ENCODE data around the gene ST6GALNAC3.

DNA sequence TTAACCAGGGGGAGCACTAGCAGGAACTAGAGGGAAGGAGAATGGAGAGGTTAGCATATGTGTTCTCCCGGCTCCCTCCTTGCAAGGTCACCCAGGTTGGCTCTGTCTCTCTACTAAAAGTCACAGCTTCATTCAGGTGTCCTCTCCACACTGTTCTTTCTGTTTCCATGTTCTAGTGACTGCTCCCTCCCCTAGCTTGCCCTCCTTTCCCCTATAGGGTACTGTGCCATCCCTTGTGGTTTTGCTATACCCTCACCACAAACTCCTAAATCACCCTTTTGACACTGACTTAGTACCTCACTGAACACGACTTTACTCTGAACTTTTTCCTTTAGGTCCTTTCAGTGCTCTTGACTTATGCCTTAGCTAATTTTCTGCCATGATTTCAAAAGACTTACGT lies 389.3 kb downstream of the ST6GALNAC3 start:
- TF ChIP-seq, protein P1, sequence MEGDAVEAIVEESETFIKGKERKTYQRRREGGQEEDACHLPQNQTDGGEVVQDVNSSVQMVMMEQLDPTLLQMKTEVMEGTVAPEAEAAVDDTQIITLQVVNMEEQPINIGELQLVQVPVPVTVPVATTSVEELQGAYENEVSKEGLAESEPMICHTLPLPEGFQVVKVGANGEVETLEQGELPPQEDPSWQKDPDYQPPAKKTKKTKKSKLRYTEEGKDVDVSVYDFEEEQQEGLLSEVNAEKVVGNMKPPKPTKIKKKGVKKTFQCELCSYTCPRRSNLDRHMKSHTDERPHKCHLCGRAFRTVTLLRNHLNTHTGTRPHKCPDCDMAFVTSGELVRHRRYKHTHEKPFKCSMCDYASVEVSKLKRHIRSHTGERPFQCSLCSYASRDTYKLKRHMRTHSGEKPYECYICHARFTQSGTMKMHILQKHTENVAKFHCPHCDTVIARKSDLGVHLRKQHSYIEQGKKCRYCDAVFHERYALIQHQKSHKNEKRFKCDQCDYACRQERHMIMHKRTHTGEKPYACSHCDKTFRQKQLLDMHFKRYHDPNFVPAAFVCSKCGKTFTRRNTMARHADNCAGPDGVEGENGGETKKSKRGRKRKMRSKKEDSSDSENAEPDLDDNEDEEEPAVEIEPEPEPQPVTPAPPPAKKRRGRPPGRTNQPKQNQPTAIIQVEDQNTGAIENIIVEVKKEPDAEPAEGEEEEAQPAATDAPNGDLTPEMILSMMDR (conservative IDR thresholded peaks at IDR 0.05; ENCODE audit: low read length), result no peak
- no peak for TF ChIP-seq EZH2phosphoT487 (IDR thresholded peaks at IDR 0.05; ENCODE audit: borderline replicate concordance, low read depth, low read length)

Data from OCI-LY7 (cell line).